Hematopoietic multipotent progenitor cell (in vitro differentiated cells): ENCODE results near the gene TM2D1. TPM values are rescaled to one million over a fixed set of nuclear protein-coding genes. Genes with fewer than 3 reads are reported as not detected.

ENCODE experiments used
- DNase-seq, 3 donors: peaks; one replicate each; pipeline ENCODE4 v3.0.0-alpha.2; 2011 to 2015; ENCODE audit warnings: low read depth in 2 of 3, low spot score in 2 of 3
- total RNA-seq: library from RNA; depleted of rRNA; stranded (reverse); fragments of >200 nt; gene quantifications from one replicate; pipeline ENCODE4 v1.2.3, GENCODE V29; 2012

Gene TM2D1
- total RNA-seq, 1 donor = 16.2 TPM

- no peak for DNase-seq
Measured at GRCh38 chr1:61647142-61647541, 77.8 kb downstream of the TM2D1 start.

DNA sequence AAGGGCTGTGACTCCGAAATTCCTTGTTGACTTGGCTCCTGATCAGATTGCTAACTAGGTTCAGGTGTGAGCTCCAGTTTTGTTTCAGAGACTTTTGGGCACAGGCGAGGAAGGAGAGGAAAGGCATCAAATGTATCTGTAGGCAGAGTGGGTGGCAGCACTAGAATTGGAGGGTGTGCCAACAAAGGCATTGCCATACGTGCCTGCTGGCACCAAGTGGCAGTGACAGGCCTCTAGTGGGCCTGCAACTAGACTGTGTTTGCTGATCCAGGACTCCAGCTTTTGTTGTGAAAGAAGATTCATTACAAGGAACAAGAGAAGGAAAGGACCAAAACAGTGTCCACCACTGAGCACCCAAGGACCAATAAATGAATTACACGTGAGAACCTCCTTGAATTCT is 79.5 kb downstream of the TM2D1 start:
- no peak for DNase-seq

DNA sequence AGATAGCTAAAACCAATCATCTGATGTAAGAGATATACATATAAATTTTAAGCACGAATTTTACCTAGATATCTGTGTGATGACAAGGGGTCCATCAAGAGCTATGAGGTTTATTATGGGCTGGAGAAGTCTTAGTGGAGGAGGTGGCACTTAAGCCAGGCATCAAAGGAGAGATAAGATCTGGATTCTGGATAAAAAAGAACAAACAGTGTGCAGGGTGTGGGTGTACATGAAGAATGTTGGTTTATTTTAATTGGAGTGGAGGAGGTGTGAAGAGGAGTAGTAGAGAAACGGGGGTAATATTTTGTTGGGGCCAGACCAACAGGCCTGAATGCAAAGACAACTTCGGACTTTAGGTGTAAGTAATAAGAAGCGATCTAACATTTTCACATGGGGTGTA is 80.6 kb downstream of the TM2D1 start:
- no peak for DNase-seq

GRCh38 chr1:61642475-61643232 is 82.3 kb downstream of the TM2D1 start:
- peak in 2 of 3 donors; percentile 5 to 21 for DNase-seq

DNA sequence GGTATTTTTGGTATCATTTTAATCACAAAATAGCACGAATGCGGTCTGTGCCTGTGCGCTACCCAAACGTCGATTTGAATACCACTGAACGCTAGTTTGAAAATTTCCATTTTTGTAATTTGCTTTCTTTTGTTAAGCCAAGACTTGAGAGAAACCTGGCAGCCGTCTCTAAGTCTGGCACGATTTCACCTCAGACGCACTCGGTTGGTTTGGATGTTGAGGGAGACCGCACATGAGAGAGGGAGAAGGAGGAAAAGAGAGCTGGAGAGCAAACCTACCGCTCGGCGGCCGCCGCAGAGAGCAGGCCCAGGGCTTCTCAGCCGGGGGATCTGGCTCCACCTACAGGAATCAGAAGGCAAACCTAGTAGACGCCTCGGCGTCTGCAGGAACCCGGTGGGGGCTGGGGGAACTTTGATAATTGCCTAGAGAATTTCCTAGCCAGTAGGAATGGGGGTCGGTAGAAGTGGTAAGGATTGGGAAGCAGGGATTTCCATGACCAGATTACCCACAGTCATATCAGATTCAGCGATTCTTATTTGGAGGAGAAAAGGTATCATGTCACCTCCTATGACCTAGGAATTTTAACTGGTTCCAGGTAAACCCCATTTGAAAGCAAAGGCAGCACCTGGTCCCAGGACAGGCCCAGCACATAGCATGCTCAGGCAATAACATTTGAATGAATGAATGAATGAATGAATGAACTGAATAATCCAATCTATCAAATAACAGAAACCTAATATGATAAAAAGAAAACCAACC is 83.2 kb downstream of the TM2D1 start:
- peak; percentile 11 to 69 (median 57) for DNase-seq

DNA sequence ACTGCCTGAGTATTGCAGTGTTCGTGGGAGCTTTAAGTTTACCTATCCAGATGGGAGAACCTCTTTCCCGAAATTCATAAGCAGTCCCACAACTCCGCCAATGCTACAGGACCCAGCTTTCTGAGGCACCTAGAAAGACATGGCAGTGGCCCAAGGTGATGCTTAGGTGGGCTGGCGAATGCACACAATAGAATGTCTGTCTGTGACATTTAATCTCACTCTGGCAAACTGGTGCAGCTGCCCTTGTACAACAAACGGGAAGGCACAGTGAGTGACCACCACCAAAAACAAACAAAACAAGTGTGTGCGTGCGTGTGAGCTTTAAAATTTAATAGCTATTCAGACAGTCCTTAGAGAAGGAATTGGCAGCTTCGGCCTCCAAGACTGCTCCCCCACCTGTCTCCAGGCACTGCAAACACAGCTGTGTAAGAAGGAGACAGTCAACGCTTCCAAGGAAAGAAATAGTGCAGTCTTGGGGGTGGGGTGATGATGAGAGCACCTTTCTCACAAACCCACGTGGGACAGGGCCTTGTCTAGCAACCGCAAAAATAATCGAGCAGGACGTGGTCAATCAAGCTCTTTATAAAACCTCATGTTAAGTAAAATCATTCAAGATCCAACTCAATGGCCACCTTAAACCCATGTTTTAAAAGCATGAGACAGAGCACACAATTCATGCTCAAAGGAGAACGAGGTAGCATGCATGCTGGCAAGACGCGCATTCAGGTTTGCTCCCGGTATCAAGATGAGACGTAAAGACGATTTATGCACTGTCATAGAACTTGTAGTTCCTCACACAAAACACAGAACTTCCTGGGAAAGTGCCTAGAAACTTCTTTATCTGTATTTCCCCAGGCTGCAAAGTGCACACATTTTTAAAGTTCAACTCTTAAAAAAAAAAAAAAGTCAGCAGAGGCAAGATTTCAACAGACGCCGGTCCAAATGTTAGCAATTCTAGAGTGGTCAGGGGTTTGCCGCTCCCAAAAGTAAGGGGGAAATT is 84.1 kb downstream of the TM2D1 start:
- peak in 2 of 3 donors; percentile 6 to 89 for DNase-seq

DNA sequence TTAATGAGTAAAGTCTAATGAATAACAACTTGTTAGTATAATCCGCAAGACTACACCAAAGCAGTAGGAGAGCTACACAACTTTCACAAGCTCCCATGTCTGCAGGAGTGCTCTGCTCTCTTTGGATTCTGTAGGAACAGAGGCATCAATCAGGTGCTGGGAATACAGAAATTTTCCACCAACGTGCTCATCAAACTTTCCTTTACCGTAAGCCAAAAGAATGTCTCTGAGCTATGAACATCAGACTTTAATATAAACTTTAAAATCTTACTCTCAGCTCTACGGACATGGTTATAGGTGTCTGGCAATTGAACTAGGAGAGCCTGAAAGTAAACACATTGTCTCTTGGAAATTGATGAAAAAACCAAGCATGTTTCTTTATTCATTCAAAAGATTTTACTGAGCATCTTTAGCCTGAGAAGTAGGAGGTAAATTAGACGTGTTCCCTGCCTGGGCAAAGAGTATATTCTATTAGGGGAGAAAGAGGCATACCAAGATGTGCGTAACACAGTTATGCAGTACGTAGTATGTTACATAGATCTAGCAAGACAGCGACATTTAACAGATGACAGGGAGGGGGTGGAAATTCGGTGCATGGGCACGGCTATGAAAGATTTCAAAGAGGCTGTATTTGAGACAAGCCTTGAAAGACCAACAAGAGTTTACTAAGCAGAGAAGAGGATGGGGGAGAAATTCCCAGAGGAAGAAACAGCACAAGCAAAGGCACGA is 85.2 kb downstream of the TM2D1 start:
- no peak for DNase-seq

GRCh38 chr1:61638911-61639605 is 85.9 kb downstream of the TM2D1 start:
- no peak for DNase-seq

- DNase-seq = no peak
Measured at GRCh38 chr1:61638296-61638695, 86.6 kb downstream of the TM2D1 start.

DNA sequence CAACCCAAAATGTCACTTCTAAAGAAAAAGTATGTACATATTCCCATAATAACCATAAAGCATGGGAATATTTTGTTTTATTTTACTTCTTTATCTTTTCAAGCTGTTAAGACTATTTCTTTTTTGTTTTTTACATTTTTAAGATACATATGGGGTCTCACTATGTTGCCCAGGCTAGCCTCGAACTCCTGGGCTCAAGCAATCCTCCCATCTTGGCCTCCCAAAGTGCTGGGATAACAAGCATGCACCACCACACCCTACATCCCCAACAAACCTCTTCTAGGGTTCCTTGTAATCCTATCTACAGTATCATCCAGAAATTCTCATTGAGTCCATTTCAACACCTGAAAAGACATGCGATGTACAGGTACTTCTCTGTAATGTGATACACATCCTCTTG is 87.5 kb downstream of the TM2D1 start:
- DNase-seq = no peak

- DNase-seq = no peak
Measured at GRCh38 chr1:61636814-61637213, 88.1 kb downstream of the TM2D1 start.

DNA sequence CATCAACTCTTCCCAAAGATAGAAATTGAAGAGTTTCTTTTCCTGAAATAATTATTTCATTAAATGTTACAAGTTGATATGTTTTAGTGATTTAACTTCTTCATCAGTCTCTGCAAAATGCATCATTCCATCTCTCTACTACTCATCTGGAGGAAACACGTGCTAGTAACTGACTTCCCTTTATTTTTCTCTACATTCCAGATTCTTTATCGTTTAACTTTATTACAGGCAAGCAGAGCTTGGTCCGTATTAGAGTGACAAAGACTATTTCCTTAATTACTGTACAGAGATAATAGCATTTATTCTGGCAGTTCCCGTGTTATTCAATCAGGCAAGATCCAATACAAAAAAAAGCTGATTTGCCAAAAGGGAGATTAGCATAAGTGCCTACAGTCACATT is 88.6 kb downstream of the TM2D1 start:
- DNase-seq = peak in 2 of 3 donors; percentile 6 to 49

- no peak for DNase-seq
Measured at GRCh38 chr1:61635557-61635956, 89.4 kb downstream of the TM2D1 start.

DNA sequence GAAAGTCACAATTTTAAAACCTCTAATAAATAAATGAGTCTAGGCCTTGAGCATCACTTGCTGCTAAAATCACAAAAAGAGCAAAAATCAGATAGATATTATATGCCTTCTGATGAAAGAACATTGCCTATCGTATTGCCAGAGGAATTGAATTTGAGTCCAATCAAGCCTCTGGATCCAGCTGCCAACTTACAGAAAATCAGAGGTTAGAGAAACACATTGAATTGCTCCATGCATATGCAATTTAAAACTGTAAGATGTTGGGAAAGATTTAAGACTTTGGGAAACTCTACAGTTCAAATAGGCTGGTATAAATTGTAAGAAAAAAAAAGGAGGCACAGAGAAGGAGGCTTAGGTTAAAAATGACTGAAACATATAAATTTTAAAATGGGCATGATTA is 93.5 kb downstream of the TM2D1 start:
- DNase-seq = no peak

Other genes starting within 250 kb of the TM2D1 start
- gene PATJ, start 17.3 kb upstream of the TM2D1 start, total RNA-seq = 4.6 TPM